GM23248 (cell line): ENCODE measurements around the gene HTR2C. TPM values are rescaled to one million over a fixed set of nuclear protein-coding genes. Genes with fewer than 3 reads are reported as not detected.

Source experiments
- DNase-seq: peaks from one replicate; pipeline ENCODE4 v3.0.0-alpha.2; 2015
- H2AFZ ChIP-seq: fragments of 200-600 bp; sonication (generic); 2 replicates; pipeline ENCODE4 v1.6.1; 2016; ENCODE audit warnings: antibody characterized with exemption
- H3F3A ChIP-seq: fragments of 200-600 bp; sonication (generic); 2 replicates; pipeline ENCODE4 v1.6.1; 2016; ENCODE audit warnings: mild to moderate bottlenecking, antibody characterized with exemption, mixed run types; ENCODE audit not compliant: insufficient read depth
- H3K27ac ChIP-seq: fragments of 200-600 bp; sonication (generic); 2 replicates; pipeline ENCODE4 v1.5.1; 2016; ENCODE audit warnings: mild to moderate bottlenecking
- H3K27me3 ChIP-seq: fragments of 200-600 bp; sonication (generic); replicated peaks from 2 replicates; pipeline ENCODE4 v1.6.1; 2016; ENCODE audit warnings: mild to moderate bottlenecking; ENCODE audit not compliant: insufficient read depth
- H3K36me3 ChIP-seq: fragments of 200-600 bp; sonication (generic); 2 replicates; pipeline ENCODE4 v1.6.1; 2016; ENCODE audit warnings: low read depth, mild to moderate bottlenecking
- H3K4me1 ChIP-seq: fragments of 200-600 bp; sonication (generic); 2 replicates; pipeline ENCODE4 v1.6.1; 2016; ENCODE audit warnings: mild to moderate bottlenecking; ENCODE audit not compliant: insufficient read depth
- H3K4me2 ChIP-seq: fragments of 200-600 bp; sonication (generic); one replicate; pipeline ENCODE4 v1.6.1; 2016; ENCODE audit warnings: mild to moderate bottlenecking; ENCODE audit not compliant: unreplicated experiment
- H3K4me3 ChIP-seq: fragments of 200-600 bp; sonication (generic); 2 replicates; pipeline ENCODE4 v1.5.1; 2016; ENCODE audit warnings: mild to moderate bottlenecking
- H3K79me2 ChIP-seq: fragments of 200-600 bp; sonication (generic); 2 replicates; pipeline ENCODE4 v1.6.1; 2016; ENCODE audit warnings: mild to moderate bottlenecking; ENCODE audit not compliant: insufficient read depth
- H3K9ac ChIP-seq: fragments of 200-600 bp; sonication (generic); 2 replicates; pipeline ENCODE4 v1.6.1; 2016; ENCODE audit warnings: mild to moderate bottlenecking
- H3K9me2 ChIP-seq: fragments of 200-600 bp; sonication (generic); 2 replicates; pipeline ENCODE4 v1.6.1; 2016; ENCODE audit warnings: mixed run types, mild to moderate bottlenecking, moderate library complexity; ENCODE audit not compliant: insufficient read depth
- H3K9me3 ChIP-seq: fragments of 200-600 bp; sonication (generic); one replicate; pipeline ENCODE4 v1.6.1; 2017; ENCODE audit warnings: low read depth
- H4K20me1 ChIP-seq: fragments of 200-600 bp; sonication (generic); 2 replicates; pipeline ENCODE4 v1.6.0; 2016; ENCODE audit not compliant: insufficient read depth
- EZH2 ChIP-seq: fragments of 200-600 bp; sonication (generic); IDR thresholded peaks from 2 replicates; pipeline ENCODE4 v1.6.1; 2018; ENCODE audit warnings: antibody characterized with exemption, mild to moderate bottlenecking; ENCODE audit not compliant: insufficient read depth, poor library complexity, severe bottlenecking
- EZH2phosphoT487 ChIP-seq: fragments of 200-600 bp; sonication (generic); IDR thresholded peaks from 2 replicates; pipeline ENCODE4 v1.6.1; 2018; ENCODE audit warnings: antibody characterized with exemption, moderate library complexity, mild to moderate bottlenecking, low read depth; ENCODE audit not compliant: insufficient read depth
- WGBS, 2 experiments: methylation state at CpG; one replicate each; pipeline ENCODE4 v1.1.6; 2015 to 2017; ENCODE audit warnings: low lambda C conversion rate in 2 of 2, low coverage in 1 of 2; ENCODE audit errors: missing lambda C conversion rate in 2 of 2; 5-methylcytosine and 5-hydroxymethylcytosine counted together
- in situ Hi-C: fragments of 300-500 bp; cut with MboI; formaldehyde crosslinking; loops from 2 replicates; pipeline ENCODE4 v1.15.0; 2020
- polyA plus RNA-seq: library from polyadenylated mRNA; unstranded; fragments of >200 nt; fragmentation: Nextera tagmentation; extraction: Ambion mirVana; gene quantifications from 2 replicates; pipeline ENCODE4 v1.2.1, GENCODE V29; 2016
- total RNA-seq: library from RNA; depleted of rRNA; stranded (reverse); fragments of >200 nt; shearing (Covaris generic); gene quantifications from 2 replicates; pipeline ENCODE4 v1.2.3, GENCODE V29; 2014

The HTR2C gene
- total and polyA plus RNA-seq, 2 experiments from 2014 or later: not detected

DNA sequence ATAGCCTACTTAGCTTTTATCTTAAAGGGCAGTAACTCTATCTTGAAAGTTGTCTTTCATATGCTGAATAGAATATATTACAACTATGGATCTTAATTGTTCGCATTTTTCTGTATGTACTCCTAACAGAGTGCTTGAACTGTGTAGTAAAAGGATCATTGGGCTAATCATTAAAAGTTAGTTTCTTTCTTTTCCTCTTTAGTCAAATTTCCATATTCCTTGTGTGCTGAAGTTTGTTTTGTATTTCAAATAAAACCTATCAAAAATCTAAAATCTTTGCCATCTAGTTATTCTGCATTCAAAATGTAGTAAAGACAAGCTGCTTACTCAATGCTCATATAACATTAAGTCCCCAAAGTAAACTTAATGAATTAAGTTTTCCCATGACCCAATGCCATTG lies 182.7 kb downstream of the HTR2C start:
- no peaks in the 10 kb centered on the region for H3K79me2 ChIP-seq

GRCh38 chrX:114774691-114775090 lies 190.8 kb downstream of the HTR2C start:
- Histone ChIP-seq H3K27me3 (no peaks in the 10 kb centered on the region), H3K9me3 (no peaks in the 10 kb centered on the region), H3K9me2 (no peaks in the 10 kb centered on the region), H3K79me2 (no peaks in the 10 kb centered on the region), H4K20me1 (no peaks in the 10 kb centered on the region), H3K4me3 (no peak overlapping the region), H3K27ac (no peak overlapping the region), H3K4me1 (no peaks in the 10 kb centered on the region), H3K36me3 (no peaks in the 10 kb centered on the region), H2AFZ (no peak overlapping the region), H3K9ac (no peak overlapping the region), H3K4me2 (no peak overlapping the region), H3F3A (no peaks in the 10 kb centered on the region)
- 100% methylated on average over 1 of the region's 1 CpG; no CpG with 5 or more reads in 1 of the 2 experiments for WGBS, 2 experiments
- DNase-seq: no peak
- in situ Hi-C loops: no loop called here
- TF ChIP-seq EZH2phosphoT487 (no peak), EZH2 (no peak)

More for the DNA sequence above, 182.7 kb downstream of the HTR2C start:
- H3K4me2 ChIP-seq: no peak overlapping the region
- TF ChIP-seq EZH2phosphoT487 (no peak), EZH2 (no peak)
- 57 to 78% methylated on average over 1 of the region's 1 CpG for WGBS, 2 experiments
- no peak for DNase-seq
- H3K36me3 ChIP-seq: no peaks in the 10 kb centered on the region
- no peaks in the 10 kb centered on the region for H3K4me1 ChIP-seq
- H3K9me3 ChIP-seq: no peaks in the 10 kb centered on the region
- no peaks in the 10 kb centered on the region for H3K9me2 ChIP-seq
- in situ Hi-C loops: no loop called here
- no peak overlapping the region for H3K27ac ChIP-seq
- no peaks in the 10 kb centered on the region for H4K20me1 ChIP-seq
- no peaks in the 10 kb centered on the region for H3K27me3 ChIP-seq
- no peak overlapping the region for H2AFZ ChIP-seq
- no peaks in the 10 kb centered on the region for H3F3A ChIP-seq
- H3K9ac ChIP-seq: no peak overlapping the region
- no peak overlapping the region for H3K4me3 ChIP-seq

- H3F3A ChIP-seq: no peaks in the 10 kb centered on the region
- no peaks in the 10 kb centered on the region for H3K27me3 ChIP-seq
- no peaks in the 10 kb centered on the region for H3K9me2 ChIP-seq
- no peak for DNase-seq
- TF ChIP-seq EZH2phosphoT487 (no peak), EZH2 (no peak)
- H4K20me1 ChIP-seq: no peaks in the 10 kb centered on the region
- no peak overlapping the region for H3K9ac ChIP-seq
- no peak overlapping the region for H3K27ac ChIP-seq
- H3K9me3 ChIP-seq: no peaks in the 10 kb centered on the region
- H3K4me1 ChIP-seq: no peaks in the 10 kb centered on the region
- no peaks in the 10 kb centered on the region for H3K79me2 ChIP-seq
- H3K4me3 ChIP-seq: no peak overlapping the region
- no peaks in the 10 kb centered on the region for H3K36me3 ChIP-seq
- in situ Hi-C loops: no loop called here
- WGBS, 2 experiments: 42 to 45% methylated on average over 1 of the region's 1 CpG
- H2AFZ ChIP-seq: no peak overlapping the region
- H3K4me2 ChIP-seq: no peak overlapping the region
These were observed 199.0 kb downstream of the HTR2C start for GRCh38 chrX:114782925-114783324.

DNA sequence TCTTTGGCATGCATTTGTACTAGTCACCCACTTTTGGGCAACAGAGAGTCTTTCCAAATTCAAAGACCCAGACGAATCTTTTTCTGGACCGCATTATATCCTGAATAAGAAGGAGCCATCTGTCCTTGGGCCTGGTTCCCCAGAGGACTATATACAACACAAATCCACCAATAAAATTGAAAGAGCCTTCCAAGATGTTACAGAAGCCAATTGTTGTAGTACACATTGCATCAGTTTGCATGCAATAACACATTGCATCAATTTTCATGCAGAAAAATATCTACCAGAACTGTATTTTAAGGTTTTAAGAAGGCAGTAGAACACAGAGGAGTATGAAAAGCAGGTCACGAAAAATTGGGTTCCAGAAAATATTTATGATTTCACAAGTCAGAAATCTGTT lies 203.2 kb downstream of the HTR2C start:
- TF ChIP-seq EZH2 (no peak), EZH2phosphoT487 (no peak)
- H3K4me3 ChIP-seq: no peak overlapping the region
- no peaks in the 10 kb centered on the region for H3K4me1 ChIP-seq
- no peaks in the 10 kb centered on the region for H3K27me3 ChIP-seq
- H3K36me3 ChIP-seq: no peaks in the 10 kb centered on the region
- H3K9me2 ChIP-seq: no peaks in the 10 kb centered on the region
- no peak overlapping the region for H3K4me2 ChIP-seq
- H4K20me1 ChIP-seq: no peaks in the 10 kb centered on the region
- no peak overlapping the region for H3K27ac ChIP-seq
- no peaks in the 10 kb centered on the region for H3F3A ChIP-seq
- no peak overlapping the region for H2AFZ ChIP-seq
- H3K9ac ChIP-seq: no peak overlapping the region
- in situ Hi-C loops: no loop called here
- no peak for DNase-seq
- 49 to 56% methylated on average over 3 of the region's 3 CpGs for WGBS, 2 experiments
- H3K79me2 ChIP-seq: no peaks in the 10 kb centered on the region
- H3K9me3 ChIP-seq: no peaks in the 10 kb centered on the region

- H3K4me3 ChIP-seq: no peak overlapping the region
- no peaks in the 10 kb centered on the region for H3K27me3 ChIP-seq
- no peak overlapping the region for H3K4me2 ChIP-seq
- H2AFZ ChIP-seq: no peak overlapping the region
- no peaks in the 10 kb centered on the region for H3K79me2 ChIP-seq
- in situ Hi-C loops: no loop called here
- no peak overlapping the region for H3K27ac ChIP-seq
- 7 to 20% methylated on average over 1 of the region's 1 CpG for WGBS, 2 experiments
- DNase-seq: no peak
- 0 out of 2 replicates have a peak, but pooled peaks cover 4% of the 10 kb centered on the region for H3K4me1 ChIP-seq
- H4K20me1 ChIP-seq: no peaks in the 10 kb centered on the region
- H3K9ac ChIP-seq: no peak overlapping the region
- no peaks in the 10 kb centered on the region for H3F3A ChIP-seq
- no peaks in the 10 kb centered on the region for H3K9me2 ChIP-seq
- no peak for TF ChIP-seq EZH2phosphoT487
- no peak for TF ChIP-seq EZH2
- H3K36me3 ChIP-seq: no peaks in the 10 kb centered on the region
- no peaks in the 10 kb centered on the region for H3K9me3 ChIP-seq
These were observed 213.6 kb downstream of the HTR2C start for GRCh38 chrX:114797494-114797893.
